GM18867 (cell line): Measurements from ENCODE around the gene NFIA.

Experiments used
- ATAC-seq: cut with Tn5 transposase; IDR thresholded peaks from one replicate; pipeline ENCODE4 v1.9.1; 2021; ENCODE audit warnings: mild to moderate bottlenecking, moderate library complexity; ENCODE audit not compliant: unreplicated experiment

The NFIA gene

DNA sequence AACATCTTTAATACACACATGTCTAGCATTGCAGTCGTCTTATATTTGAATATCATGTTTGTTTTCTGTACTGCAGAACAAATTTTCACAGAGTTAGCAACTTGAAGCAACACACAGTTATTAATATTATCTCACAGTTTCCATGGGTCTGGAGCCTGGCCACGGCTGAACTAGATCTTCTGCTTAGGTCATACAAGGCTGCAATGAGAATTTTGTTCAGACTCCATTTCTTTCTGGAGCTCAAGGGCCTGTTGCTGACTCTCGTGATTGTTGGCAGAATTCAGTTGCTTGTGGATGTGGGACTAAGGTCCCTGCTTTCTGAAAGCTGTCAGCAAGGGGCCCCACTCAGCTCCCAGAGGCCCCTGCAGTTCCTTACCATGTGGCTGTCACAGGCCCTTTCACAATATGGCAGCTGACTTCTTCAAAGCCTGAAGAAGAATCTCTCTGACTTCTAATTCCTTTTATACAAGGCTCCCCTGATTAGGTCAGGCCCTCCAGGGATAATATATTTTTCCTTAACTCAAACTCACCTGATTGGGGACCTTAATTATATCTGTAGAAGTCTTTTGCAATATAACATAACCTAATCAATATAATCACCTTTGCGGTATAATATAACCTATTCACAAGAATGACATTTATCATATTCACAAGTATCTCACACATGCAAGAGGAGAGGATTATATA lies 296.3 kb downstream of the NFIA start:
- ATAC-seq = no peak

DNA sequence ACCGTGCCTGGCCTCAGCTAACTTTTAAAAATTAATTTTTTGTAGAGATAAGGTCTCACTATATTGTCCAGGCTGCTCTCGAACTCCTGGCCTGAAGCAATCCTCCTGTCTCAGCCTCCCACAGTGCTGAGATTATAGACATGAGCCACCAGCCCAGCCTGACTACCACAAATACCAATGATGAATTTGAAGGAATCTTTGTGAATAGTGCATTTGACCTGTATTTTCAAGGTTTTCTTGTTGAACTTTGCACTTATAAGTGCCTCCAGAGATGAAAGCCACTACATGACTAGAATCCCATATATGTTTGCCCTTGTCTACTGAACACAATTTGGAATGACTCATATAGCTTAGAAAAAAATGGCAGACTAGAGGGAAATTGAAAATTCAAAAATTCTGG lies 297.3 kb downstream of the NFIA start:
- ATAC-seq = no peak

DNA sequence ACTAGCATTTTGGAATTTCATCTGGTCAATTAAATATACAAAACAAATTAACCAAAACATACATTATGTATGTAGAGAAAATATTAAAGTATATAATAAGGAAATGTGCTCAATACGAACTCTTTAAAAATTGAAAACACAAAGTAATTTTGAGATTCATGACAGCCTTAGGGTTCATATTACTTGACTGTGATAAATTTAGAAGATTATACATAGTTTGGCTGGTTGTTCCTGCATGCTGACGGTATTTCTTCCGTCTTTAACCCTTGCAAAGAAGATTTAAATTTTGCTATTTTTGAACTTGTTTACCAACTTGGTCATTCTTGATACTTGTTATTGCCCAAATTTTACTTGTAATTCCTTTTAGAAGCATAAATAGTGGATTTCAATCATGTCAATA lies 298.2 kb downstream of the NFIA start:
- no peak for ATAC-seq

DNA sequence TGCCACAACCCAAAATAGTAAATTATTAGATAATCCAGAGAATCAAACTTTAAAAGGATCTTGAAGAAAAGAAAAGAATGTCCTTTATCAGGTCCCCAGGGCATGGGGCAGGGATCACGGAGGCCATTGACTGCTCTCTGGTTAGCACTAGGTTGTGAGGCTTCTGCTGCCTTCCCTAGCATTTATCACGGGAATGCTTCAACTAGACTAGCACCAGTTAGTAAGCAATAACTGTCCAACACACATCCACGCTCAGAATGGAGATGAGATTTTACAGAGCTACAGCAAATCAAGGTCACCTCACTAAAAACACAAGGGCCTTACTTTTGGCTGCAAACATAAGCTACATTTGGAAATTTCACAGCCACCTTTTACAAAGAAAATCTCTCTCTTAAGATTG lies 304.0 kb downstream of the NFIA start:
- no peak for ATAC-seq

DNA sequence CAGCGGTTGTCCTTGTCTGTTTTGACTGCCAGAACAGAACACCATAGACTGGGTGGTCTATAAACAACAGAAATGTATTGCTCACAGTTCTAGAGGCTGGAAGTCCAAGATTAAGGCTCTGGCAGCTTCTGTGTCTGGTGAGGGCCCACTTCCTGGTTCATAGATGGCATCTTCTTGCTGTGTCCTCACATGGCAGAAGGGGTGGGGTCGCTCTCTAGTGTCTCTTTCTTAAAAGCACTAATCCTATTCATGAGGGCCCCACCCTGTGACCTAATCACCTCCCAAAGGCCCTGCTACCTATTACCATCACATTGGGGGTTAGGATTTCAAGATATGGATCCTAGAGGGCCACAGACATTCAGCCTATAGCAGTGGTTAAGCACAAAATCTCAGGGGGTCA lies 304.4 kb downstream of the NFIA start:
- no peak for ATAC-seq

DNA sequence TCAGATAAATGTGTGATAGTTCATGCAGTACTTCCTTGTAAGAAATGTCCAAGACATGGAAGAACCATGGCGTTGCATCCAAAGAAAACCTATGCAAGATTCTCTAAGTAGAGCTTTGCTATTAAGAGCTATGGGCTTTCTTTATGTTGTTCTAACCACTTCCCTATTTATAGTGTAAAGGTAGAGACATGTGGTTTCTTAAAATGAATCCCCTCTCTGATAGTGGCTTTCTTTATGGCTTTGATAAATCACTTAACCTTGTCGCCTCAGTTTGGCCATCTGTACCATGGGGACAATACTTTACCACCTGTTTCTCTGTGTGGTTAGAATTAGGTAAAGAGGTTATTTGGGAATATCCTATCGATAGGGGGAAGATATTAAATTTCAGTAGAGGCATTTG lies 305.5 kb downstream of the NFIA start:
- ATAC-seq = peak; percentile 83

DNA sequence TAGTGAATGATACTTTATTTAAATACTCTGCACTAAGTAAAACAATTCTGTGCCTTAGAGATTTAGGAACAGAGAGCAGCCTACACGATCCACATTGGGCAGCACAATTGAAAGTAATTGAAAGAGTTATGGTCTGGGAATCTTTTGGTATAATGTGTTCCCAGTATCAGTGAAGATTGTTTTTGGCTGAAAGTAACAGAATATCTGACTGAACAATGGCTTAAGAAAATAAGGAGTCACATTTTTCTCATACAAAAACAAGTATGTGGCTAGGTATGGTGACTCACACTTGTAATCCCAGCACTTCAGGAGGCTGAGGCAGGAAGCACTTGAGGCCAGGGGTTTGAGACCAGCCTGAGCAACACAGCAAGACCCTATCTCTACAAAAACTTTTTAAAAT lies 306.2 kb downstream of the NFIA start:
- no peak for ATAC-seq

DNA sequence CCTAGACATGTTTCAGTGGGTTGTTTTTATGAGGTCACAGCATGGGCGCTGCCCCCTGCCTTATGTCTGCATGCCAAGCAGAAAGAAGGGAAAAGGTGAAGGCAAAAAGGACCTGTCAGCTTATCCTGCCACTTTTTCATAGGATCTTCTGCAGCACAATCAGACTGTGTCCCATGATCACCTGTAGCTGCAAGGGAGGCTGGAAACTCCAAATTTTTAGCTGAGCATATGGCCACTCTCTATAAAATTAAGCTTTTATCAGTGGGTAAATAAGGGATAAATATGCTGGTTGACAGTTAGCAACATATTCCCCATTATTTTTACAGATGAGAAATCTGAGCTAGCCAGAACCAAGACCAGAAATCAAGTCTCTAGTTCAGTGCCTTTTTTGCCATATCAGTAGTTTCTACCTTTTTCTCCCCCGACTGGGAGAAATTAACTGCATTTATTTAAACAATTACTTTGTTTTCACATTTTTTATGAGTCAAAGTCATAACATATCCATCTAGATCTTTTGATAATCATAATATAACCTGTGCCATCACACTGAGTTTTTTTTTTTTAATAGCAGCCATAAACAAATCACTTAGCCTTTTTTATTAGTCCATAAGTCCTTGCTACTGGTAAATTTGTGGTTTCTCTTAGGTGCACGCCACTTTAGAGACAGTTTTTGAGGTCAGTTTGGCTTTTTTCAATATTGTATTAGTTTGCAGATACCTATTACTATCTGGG lies 307.0 kb downstream of the NFIA start:
- ATAC-seq = no peak

DNA sequence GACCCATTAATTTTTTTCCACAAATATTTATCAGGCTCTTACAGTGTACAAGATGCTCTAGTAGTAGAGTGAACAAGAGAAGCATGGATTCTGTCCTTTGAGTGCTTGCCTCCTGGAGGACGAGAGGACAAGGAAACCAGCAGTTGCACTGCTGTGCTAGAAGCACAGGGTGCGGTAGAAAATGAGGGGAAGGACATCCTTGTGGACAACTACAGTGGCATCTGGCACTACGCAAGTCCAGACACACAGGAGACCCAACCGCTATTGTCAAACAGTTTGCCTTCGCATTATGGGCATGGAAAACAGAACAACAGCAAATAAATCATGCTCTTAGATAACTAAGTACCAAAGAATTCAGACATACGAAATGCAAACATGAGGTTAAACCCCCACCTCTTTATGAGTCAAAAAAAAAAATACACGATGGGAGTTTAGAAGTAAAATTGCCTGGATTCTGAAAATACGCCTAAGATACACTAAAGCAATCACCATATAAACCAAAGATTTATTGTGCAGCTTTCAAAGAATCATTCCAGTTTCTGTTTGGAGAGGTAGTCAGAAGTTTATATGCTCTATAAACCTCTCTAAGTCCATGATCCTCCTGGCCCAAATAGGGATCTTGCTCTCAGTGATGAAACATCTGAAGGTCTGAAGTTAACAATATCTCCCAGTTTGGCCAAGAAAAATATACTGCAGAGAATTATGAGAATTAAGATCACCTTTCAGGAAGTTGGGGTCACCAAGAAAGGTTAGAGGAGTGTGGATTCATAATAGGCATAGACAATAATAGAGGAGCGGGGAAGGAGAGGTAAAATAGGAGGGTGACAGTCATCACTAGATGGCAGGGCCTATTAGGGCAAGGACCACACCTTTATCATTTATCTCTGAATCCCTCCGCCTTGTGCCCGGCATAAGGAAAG lies 307.8 kb downstream of the NFIA start:
- ATAC-seq = no peak

DNA sequence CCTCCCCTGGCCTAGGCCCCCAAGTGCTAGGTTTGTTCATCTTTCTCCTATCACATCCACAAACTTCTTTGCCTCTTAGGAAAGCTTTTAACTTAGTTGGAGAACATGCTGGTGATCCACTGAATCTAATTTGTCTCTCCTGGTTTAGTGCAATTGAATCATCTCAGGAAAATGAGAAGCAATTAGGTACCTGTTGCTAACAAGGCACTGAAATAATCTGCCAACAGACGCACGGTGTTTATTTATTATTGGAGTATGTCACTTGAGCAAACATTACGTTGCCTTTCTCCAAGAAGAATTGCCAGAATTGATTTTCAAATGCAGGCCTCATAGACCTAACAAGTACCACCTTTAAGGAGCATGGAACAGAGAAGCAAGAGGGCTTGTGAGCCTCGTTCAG lies 309.4 kb downstream of the NFIA start:
- no peak for ATAC-seq

DNA sequence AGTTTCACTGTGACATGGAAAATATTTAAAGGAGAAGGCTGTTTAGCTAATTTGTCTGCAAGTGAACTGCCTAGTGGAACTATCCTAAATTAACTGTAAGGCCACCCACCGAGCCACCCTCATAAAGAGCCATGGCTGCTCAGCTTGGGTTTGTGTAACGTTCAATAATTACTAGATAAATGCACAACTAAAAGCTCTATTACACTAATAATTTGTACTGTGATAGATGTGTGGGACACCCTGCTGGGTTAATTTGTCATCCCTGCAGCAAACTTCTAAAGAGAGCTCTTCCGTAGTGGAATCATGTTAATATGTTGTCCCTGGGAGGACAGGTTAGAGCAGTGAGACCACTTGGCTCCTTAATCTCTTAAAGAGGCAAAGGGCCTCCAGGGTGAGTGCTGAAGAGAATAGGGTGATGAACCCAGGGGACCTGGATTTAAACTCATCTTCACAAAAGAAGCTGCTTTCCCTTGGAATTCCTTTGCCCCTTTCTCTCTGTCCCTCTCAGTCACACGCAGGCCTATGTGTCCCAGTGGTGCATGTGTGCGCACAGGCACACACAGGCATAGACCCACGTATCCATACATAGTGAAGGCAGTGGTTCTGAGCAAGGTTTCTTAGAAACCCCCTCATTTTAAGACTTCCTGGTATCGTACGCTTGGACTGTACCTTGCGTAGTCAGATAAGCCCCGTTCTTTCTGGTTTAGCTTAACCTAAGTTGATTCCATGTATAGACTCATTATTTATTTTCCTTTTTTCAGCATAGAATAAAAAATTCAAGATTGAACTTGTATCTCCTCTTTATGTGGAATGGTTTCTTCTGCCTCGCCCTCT lies 310.3 kb downstream of the NFIA start:
- ATAC-seq = no peak

DNA sequence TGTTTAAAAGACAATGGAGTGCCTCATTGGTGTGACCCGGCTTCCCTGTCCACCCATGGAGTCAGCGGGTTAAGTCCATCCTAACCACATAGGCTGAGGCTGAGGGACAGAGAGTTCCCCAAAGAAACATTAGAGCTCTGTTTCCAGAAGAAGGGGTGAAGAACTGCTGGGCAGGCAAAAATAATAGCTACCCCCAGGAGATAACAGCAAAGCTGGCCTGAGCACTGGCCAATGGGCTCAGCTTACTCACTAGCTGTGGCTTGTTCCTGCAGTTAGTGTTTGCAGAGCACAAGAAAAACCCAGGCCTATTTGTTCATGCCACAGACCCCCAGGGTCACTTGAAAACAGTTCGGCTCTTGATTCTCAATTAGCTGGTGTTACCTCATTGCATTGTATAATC lies 311.2 kb downstream of the NFIA start:
- ATAC-seq = no peak

DNA sequence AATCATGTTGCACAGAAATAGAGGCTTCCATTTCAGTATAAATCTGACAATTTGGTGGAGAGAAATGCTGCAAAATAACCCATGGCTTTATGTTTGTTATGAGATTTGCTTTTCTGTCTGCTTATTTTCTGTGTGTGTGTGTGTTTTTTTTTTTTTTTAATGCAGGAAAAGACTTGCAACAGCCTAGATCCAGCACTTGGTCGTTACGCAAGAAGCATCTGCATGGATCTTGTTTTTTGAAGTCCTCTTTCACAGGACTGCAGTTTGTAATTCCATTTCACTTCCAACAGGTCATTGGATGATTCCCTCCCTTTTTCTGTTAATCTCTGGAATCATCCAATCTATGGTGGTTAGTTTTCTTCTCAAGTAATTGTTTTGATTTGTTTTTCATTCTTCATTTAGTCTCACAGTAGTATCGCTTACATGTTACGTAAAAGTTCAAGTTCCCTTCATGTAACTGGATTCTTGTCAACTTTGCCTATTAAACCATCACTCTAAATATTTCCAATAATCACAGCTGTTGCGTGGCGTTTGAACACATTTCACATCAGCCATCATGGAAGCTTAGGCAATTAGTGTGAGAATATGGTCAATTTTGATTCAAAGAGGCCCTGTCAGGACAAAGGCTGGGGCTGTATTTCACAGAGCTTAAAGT lies 312.9 kb downstream of the NFIA start:
- ATAC-seq = no peak

DNA sequence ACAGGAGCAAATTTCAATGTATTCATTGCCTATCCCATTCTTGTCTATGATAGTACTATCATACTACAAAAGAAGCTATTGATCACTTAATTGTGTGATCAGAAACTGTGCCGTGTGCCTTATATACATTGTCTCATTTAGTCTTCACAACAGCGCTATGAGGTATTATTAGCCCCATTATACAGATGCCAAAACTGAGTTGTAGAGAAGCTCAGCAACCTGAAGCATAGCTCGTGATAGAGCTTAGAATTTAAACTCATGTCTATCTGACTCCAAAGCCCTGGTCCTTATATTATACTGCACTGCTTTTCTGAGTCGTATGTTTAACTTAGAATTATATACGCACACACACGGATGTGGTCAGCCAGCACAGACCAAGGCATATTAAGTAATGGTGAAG lies 315.1 kb downstream of the NFIA start:
- no peak for ATAC-seq

DNA sequence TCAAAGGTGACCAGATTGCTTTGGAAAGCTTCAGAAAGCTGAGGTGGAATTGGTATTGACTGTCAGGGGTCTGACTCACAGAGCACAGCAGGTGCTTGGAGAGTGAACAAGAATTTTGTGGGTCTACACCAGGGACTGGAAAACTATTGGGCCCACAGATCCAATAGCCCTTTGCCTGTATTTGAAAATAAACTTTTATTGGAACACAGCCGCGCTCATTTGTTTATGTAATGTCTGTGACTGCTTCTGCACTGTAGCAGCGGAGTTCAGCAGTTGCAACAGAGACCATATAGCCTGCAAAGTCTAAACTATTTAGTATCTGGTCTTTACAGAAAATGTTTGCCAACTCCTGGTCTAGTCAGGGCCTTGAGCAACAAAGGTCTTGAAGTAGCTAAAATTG lies 315.6 kb downstream of the NFIA start:
- no peak for ATAC-seq

DNA sequence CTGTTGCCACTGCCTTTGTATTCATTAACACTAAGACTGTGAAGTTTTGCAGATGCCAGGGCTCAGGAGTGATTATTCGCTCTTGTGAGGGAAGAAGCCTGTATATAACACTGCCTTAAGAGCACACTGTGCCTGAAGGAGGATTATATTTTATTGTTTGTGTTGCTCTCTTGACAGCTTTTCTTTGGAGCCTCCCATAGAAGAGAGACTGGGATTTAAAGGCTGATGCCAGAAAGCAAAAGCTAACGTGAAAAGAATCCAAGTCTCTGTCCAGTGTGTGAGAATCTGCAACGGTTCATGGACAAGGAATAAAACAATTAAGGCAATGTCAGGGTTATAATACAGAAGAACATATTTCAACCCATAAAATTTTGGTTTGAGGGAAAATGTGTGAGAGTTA lies 316.8 kb downstream of the NFIA start:
- ATAC-seq = no peak

DNA sequence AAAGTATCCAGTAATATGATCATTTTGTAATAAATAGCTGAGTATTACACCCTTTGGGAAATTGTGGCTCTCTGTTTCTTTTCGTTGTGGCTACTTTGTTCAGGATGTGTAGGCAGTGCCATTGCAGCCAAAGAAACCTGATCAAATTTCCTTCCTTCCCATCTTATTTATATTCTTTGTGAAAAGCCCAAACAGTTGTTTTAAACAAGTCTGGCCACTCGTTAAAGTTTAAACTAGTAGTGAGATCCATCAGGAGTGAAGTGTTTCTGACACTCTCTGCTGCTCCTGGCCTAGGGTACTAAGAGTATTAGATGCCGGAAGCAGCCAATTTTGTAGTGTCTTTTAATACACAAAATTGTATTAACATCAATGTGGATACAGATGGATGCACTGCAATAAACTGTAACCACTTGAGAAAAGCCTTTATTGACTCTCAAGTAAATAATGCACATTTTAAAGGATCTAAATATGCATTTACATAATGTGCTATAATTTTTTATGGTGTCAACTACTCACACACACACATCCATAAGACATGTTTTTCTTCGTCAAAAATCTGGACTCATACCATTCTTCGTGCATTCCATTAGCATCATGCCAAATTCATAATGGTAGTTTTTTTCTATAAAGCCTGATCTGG lies 317.9 kb downstream of the NFIA start:
- no peak for ATAC-seq

DNA sequence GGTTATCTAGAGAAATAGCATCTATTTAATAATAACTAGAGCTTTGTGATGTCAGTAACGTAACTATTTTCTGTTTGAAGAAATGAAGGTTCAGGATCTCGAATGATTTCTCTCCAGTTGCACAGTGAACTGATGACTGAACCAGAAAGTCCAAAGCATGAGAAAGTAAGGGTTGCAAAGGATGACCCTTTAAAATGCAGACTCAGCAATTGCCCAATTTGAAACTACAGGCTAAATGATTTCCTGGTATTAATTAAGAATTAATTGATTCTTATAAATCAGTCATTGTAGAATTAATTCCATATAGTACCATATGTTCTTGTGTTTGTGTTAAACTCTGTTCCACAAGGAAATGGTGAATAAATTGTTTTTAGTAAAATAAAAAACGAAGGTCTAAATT lies 318.6 kb downstream of the NFIA start:
- ATAC-seq = no peak

DNA sequence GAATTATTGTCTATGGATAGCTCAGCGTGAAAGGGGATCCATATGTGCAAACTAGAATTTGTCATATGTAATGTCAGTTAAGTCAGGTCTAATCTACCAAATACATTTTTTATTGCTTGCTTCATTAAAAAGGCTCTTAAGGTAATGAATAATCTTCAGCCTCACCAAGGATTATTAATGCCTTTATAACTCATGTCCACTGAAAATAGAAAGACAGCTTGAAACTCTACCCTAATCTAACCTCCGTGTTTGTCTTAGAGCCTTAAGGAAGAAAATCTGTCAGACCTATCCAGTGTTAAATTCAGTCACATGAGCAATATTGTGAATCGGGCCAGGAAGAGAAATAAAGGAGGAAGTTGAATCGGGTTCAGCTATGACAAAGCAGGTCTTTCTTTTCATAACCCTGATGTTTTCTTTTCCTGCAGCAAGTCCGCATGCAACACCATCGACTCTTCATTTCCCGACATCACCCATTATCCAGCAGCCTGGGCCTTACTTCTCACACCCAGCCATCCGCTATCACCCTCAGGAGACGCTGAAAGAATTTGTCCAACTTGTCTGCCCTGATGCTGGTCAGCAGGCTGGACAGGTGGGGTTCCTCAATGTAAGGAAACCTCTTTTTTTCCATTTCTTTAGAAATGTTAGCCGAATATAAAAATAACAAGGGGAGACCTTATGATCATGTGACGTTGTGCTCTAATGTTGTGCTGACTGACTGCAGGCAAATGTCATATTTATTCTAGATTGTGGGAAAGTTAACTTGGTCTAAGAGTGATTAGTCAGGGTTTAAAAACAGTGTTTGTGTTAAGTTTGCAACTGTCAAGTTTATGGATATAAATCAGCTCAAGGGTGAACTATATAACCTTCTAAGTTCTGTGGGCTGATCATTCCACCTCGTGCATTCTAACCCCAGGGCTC lies 321.6 kb downstream of the NFIA start:
- ATAC-seq = no peak
